ENCODE measurements around the gene LRFN2.

Gene LRFN2

DNA sequence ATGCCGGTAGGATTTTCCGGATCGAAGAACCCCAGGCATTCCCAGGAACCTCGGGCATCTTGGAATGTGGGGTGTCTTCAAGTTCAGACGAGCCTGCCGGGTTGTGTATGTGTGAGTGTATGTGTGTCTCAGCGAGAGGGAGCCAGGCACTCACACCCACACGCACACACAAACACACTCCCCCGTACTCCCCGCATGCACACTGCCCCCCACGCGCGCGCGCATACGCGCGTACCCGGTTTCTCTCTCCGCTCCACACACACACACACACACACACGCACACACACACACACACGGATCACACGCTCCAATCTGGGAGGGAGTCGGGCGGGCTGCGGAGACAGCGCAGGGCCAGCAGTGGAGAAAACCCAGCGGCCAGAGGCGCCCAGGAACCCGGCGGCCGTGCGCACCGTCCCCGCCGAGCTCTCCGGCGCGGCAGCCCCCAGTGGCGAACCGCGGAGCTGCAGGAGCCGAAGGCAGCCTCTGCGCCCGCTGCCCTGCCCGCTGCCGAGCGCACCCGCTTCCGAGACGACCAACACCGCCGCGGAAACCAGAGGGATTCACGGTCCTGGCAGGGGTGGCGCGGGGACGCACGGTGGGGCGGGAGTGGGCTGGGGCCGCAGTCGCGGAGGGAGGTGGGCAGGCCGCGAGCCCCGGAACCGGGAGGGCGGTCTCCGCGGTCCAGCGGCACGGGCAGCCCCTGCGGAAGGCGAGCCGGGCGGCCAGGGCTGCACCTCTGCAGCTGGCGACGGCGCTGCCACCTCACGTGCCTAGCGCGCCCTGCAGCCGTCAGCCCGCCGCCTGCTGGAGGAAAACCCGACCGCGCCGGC, at the start of gene LRFN2:
TSS of gene LRFN2 (minus strand) at position 125 of the 830 bp plus-strand sequence.
- in situ Hi-C loops (cut with HindIII; ENCODE audit: low sequenced_read_pairs), result no loop called here

- in situ Hi-C loops (cut with HindIII; ENCODE audit: low sequenced_read_pairs), result no loop called here
These were observed 47.3 kb upstream of the LRFN2 start for GRCh38 chr6:40634429-40634828.

GRCh38 chr6:40631744-40632143, 44.6 kb upstream of the LRFN2 start:
- in situ Hi-C loops (cut with HindIII; ENCODE audit: low sequenced_read_pairs), result no loop called here

DNA sequence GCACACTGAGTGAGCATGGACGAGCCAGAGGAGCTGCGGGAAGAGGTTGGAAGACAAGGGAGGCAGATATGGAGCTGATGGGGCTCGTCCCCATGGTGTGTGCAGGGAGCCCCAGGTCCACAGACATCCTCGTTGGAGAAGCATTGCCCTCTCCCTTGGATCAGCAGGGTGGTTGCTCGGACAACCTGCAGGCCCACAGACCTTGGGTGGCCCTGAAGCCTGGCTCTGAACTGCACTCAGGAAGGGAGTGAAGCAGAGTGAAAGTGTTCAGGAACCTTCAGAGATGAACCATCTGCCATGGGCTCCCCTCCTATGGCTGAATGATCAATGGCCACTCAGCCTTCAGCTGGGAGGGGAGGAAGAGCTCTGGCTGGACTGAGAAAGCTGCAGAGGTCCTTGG, 43.3 kb upstream of the LRFN2 start:
- in situ Hi-C loops (cut with HindIII; ENCODE audit: low sequenced_read_pairs), result no loop called here

DNA sequence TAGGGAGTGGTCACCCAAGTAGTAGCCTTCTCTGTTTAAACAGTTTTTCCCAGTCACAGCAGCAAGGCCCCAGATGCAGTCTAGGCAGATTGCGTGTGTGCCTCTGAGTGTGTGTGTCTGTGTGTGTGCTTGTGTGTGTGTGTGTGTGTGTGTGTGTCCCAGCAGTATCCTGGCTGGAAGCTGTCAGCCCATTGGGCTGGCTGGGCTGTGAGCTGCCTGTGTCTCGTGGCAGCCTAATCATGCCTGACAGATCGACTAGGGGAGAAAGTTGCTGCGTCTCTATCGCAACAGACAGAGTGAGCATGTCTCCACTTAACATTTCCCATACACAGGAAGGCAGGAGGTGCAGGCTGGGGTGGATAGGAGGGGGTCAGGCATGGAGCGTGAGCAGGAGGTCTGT, 42.9 kb upstream of the LRFN2 start:
- in situ Hi-C loops (cut with HindIII; ENCODE audit: low sequenced_read_pairs), result no loop called here

DNA sequence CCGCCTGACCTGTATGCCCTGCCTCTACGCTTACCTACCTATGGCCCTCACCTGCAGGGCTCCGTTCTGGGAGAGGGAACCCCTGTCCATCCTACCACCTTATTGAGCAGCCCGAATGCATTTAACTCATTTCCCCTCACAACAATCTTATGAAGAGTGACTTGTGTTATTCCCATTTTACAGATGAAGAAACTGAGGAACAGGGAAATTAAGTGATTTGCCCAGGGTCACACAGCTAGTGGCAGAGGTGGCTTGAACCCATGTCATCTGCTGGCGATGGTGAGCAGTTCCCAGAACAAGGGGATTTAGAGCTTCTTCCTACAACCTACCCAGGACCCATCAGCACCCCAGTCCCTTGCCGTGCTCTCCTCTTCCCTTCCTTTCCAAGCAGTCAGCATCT, 42.3 kb upstream of the LRFN2 start:
- in situ Hi-C loops (cut with HindIII; ENCODE audit: low sequenced_read_pairs), result no loop called here

- in situ Hi-C loops (cut with HindIII; ENCODE audit: low sequenced_read_pairs), result no loop called here
These were observed 40.2 kb upstream of the LRFN2 start for GRCh38 chr6:40627316-40627715.

GRCh38 chr6:40626886-40627285, 39.7 kb upstream of the LRFN2 start:
- in situ Hi-C loops (cut with HindIII; ENCODE audit: low sequenced_read_pairs), result no loop called here

GRCh38 chr6:40623932-40624331, 36.8 kb upstream of the LRFN2 start:
- in situ Hi-C loops (cut with HindIII; ENCODE audit: low sequenced_read_pairs), result no loop called here

DNA sequence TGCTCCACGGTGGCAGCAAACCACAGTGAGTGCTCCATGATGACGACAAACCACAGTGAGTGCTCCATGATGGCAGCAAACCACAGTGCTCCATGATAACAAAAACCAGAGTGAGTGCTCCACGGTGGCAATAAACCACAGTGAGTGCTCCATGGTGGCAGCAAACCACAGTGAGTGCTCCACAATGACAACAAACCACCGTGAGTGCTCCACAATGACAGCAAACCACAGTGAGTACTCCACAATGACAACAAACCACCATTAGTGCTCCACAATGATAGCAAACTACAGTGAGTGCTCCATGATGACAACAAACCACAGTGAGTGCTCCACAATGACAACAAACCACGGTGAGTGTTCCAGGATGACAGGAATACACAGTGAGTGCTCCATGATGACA, 36.0 kb upstream of the LRFN2 start:
- in situ Hi-C loops (cut with HindIII; ENCODE audit: low sequenced_read_pairs), result no loop called here

DNA sequence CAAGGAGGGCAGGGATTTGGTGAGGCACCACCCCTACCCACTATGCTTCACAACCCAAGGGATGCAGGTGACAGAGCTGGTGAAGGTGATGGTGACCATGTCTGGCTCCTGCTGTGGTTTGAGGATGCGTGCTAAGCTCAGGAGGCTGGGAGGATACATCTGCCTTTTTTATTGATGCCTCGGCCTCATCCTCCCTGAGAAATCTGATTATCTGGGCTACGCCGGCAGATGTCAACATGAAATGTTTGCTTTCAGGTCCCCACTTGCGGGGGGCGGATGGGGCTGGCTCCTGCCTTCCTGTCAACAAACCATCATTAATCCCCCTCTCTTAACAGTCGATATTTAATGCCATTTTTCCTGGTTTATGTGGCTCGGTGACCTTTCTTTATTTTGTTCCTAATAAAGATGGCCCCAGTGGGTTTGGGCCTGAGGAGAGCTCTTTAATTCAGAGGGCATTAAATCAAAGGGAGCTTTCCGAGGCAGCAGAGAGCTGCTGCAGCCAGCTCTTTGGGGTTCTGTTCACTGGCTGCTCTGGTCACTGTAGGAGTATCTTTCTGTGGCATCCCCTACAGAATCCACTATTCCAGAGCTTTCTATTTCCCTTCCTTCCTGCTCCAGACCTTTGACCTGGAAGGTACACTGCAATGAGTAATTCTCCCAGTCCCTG, 33.5 kb upstream of the LRFN2 start:
- in situ Hi-C loops (cut with HindIII; ENCODE audit: low sequenced_read_pairs), result no loop called here

- in situ Hi-C loops (cut with HindIII; ENCODE audit: low sequenced_read_pairs), result no loop called here
These were observed 27.5 kb upstream of the LRFN2 start for GRCh38 chr6:40614671-40615070.

DNA sequence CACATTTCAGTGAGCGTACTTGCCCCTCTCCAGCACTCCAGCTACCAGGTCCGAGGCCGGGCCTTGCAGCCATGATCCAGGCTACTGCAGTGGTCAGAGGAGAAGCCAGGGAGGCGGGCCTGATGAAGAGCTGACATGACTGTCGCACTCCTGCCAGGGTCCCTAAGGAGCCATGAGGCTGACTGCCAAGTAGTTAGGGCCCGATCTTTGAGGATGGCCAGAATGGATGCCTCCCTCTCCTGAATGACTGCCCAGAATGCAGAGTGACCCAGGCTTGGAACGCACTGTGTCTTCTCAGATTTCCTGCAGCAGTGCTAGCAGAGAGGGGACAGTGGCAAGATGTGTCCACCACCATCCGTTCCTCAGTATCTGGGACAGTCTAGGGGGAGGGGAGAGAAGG, 24.7 kb upstream of the LRFN2 start:
- in situ Hi-C loops (cut with HindIII; ENCODE audit: low sequenced_read_pairs), result no loop called here

DNA sequence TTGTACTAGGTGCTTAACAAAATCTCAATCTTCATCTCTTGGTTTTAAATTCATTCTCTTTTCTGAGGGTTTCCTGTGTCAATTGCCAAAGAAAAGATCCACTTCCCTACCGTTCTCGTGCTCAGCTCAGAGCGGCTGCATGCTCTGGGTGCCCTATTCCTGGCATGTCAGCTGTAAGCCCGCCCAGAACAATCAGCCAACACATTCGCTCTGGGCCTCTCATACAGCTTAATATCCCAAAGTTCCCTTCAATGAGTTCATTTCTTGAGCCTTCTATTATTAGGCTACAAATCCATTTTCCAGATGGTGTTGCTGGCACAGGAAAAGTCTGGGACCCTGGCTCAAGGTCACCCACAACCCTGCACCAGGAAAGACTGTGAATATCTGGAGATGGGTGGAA, 24.3 kb upstream of the LRFN2 start:
- in situ Hi-C loops (cut with HindIII; ENCODE audit: low sequenced_read_pairs), result no loop called here

DNA sequence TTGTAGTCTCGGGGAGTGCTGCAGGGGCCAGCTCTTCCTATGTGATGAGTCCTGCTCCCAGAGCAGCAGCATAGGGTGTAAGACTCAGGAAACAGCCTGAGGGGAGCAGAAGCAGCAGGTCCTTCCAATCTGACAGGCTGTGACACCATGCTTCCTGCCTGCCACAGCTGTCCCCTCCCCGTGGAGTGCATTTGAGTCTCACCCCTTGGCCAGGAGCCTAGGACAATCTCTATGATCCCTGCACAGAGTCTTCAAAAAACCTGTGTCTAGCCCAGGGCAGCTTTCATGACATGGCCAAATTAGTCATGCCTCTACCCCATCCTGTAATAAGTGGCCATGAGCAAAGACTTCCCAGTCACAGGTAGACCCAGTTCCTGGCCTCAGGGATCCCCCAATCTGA, 23.1 kb upstream of the LRFN2 start:
- in situ Hi-C loops (cut with HindIII; ENCODE audit: low sequenced_read_pairs), result no loop called here

DNA sequence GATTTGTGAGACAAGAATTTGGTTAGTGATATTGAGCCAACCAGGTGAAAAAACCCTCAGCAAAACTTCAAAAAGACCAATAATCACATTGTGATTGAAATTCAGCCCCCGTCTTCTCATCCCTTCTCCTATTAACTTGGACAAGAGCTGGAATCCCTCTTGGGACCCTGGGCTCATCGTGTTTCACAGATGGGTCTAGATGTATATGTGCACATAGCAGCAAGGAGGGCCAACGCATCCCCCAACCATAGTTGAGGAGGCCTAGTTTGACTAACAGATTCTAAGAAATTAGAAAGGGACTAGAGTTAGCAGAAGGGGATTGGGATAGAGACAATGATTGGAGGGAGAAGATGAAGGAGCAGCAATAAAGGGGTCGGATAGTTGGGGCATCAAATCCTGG, 19.8 kb upstream of the LRFN2 start:
- in situ Hi-C loops (cut with HindIII; ENCODE audit: low sequenced_read_pairs), result no loop called here

DNA sequence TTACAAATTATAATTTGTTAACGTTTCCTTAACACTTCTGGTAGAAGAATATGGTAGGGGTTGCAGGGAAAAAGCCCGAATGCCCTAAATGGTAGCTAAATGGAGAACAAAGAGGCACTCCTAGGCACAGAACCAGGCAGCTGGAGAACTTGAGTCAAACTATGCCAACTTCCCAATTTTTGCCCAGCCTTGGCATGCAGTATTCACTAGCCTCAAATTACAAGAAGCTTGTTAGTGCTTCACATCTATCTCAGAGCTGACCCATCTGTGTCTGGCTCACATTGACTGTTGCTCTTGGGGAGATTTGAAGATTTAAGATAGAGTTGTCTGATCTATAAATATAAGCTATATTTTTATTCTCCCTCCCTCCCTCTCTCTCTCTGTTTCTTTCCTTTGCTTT, 19.4 kb upstream of the LRFN2 start:
- in situ Hi-C loops (cut with HindIII; ENCODE audit: low sequenced_read_pairs), result no loop called here

- in situ Hi-C loops (cut with HindIII; ENCODE audit: low sequenced_read_pairs), result no loop called here
These were observed 16.9 kb upstream of the LRFN2 start for GRCh38 chr6:40604082-40604481.

DNA sequence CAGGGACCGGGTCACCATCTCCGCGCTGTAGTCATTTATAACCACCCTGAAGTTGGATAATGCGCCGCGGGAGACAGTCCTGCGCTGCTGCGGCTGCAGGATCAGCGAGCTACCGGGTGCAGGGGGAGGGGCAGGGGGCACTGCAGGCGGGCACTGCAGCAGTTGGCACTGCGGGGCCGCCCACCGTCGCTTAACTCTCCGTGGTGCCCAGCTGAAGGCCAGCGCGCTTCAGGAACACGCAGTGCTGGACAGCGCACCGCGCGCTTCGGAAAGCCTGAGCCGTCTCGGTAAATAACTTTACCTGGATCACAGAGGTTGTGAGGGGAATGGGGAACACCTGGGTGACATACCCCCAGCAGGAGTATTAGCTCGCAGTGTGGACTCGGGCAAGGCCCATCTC, 12.4 kb upstream of the LRFN2 start:
- in situ Hi-C loops (cut with HindIII; ENCODE audit: low sequenced_read_pairs), result no loop called here

GRCh38 chr6:40598516-40598915, 11.4 kb upstream of the LRFN2 start:
- in situ Hi-C loops (cut with HindIII; ENCODE audit: low sequenced_read_pairs), result no loop called here

GRCh38 chr6:40597301-40597700, 10.1 kb upstream of the LRFN2 start:
- in situ Hi-C loops (cut with HindIII; ENCODE audit: low sequenced_read_pairs), result no loop called here

DNA sequence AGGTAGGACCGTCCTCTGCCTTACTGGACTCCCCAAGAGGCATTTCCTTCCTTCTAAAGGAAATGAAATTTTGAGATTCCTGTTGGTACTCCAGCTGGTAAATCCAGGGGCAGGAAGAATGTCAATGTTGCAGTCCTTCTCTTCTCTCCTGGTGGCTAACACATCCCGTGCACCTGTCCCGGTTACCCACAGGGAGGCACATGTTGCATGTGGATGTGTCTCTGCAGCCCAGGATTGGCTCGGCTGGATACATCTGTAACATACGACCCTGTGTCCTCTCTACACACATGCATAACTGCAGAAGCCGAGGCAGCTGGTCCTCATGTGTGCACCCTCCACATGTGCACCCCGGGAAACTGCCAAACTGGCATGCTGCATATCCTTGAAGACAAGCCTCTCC, 1.3 kb upstream of the LRFN2 start:
- in situ Hi-C loops (cut with HindIII; ENCODE audit: low sequenced_read_pairs), result no loop called here

GRCh38 chr6:40588070-40588384, 863 bp upstream of the LRFN2 start:
- in situ Hi-C loops (cut with HindIII; ENCODE audit: low sequenced_read_pairs), result no loop called here

All from DLD1 (cell line).